ENCODE results near the gene COMTD1.
"Not testable (repeated sequence)": the region's sequence is repeated elsewhere in the genome, so short reads cannot be mapped to it uniquely, and the experiment has no call there.

GRCh38 chr10:75203046-75203620, 32.6 kb downstream of the COMTD1 start:
- TF ChIP-seq POLR2A, CTCF (IDR thresholded peaks at IDR 0.05): not testable (repeated sequence)

Measured in right lobe of liver (tissue), 4 donors.